Neutrophil (primary cell): ENCODE results near the gene NEGR1.

ENCODE experiments used
- H3K27ac ChIP-seq: fragments of 200-600 bp; sonication (generic); 2 replicates; pipeline ENCODE4 v1.5.1; 2016; ENCODE audit warnings: mild to moderate bottlenecking, moderate library complexity
- H3K27me3 ChIP-seq: fragments of 200-600 bp; sonication (generic); 2 replicates; pipeline ENCODE4 v1.6.0; 2016; ENCODE audit warnings: mild to moderate bottlenecking
- H3K36me3 ChIP-seq: fragments of 200-600 bp; sonication (generic); 2 replicates; pipeline ENCODE4 v1.5.1; 2017
- H3K4me1 ChIP-seq, 2 experiments: fragments of 200-600 bp in 1 of 2; sonication (generic) in 1 of 2; 1 replicate in 1 of 2; 2 replicates in 1 of 2; pipeline versions ENCODE4 v1.5.1 to v1.6.1; 2013 to 2016; ENCODE audit warnings: low read depth in 1 of 2, low read length in 1 of 2, mild to moderate bottlenecking in 1 of 2, moderate library complexity in 1 of 2; ENCODE audit not compliant: control insufficient read depth in 1 of 2, insufficient read depth in 1 of 2
- H3K4me3 ChIP-seq, 2 experiments: fragments of 200-600 bp in 1 of 2; sonication (generic) in 1 of 2; 1 replicate in 1 of 2; 2 replicates in 1 of 2; pipeline ENCODE4 v1.5.1; 2013 to 2016; ENCODE audit warnings: low read depth in 1 of 2, low read length in 1 of 2, mild to moderate bottlenecking in 1 of 2, moderate library complexity in 1 of 2
- H3K9me3 ChIP-seq: fragments of 200-600 bp; sonication (generic); 2 replicates; pipeline ENCODE4 v1.5.1; 2016
- CTCF ChIP-seq: fragments of 200-600 bp; sonication (generic); IDR thresholded peaks from 2 replicates; pipeline ENCODE4 v1.5.1; 2016; ENCODE audit warnings: antibody characterized with exemption

Gene NEGR1

DNA sequence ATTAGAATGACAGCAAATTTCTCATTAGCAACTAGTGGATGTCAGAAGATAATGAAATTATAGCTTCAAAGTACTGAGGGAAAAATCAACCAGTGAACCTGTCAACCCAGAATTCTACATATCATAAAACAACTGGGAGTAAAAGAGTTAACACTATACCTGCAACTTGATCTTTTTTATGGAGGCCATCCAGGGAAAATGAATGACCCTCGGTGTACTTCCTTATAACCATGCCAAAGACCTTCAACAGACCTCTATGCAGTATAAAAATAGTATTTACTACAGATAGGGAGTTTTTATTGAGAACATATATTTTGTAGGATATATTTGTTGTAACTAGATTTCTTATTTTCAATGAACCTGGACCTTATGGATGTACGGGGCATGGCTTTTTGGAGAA, 809.0 kb downstream of the NEGR1 start:
- no peaks in the 10 kb centered on the region for H3K9me3 ChIP-seq
- no peaks in the 10 kb centered on the region for H3K4me1 ChIP-seq
- no peaks in the 10 kb centered on the region for H3K36me3 ChIP-seq
- H3K4me3 ChIP-seq: no peak overlapping the region
- no peak for TF ChIP-seq CTCF
- H3K27me3 ChIP-seq: no peaks in the 10 kb centered on the region
- no peak overlapping the region for H3K27ac ChIP-seq

GRCh38 chr1:71465093-71465492, 817.2 kb downstream of the NEGR1 start:
- Histone ChIP-seq H3K36me3 (no peaks in the 10 kb centered on the region), H3K4me1 (no peaks in the 10 kb centered on the region), H3K27me3 (no peaks in the 10 kb centered on the region), H3K4me3 (no peak overlapping the region), H3K27ac (no peak overlapping the region), H3K9me3 (no peaks in the 10 kb centered on the region)
- no peak for TF ChIP-seq CTCF

DNA sequence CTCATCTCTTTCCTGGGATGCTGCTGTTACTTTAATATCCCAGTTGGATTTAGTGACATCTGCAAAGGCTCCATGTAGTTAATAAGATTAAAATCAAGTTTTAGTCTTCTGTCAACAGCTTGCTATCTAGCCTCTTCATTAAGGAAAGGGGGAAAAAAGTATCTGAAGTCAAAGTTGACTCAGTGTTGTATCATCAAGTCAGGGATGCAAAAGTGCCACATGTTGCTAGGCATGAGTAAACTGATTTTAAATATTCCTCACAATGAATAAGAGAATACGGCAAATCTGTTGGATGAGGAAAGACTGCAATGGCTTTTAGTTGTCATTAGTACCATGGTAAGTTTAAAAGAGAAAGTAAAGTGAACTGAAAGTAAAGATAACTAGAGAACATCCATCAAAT, 818.3 kb downstream of the NEGR1 start:
- Histone ChIP-seq H3K4me3 (no peak overlapping the region), H3K27me3 (no peaks in the 10 kb centered on the region)

DNA sequence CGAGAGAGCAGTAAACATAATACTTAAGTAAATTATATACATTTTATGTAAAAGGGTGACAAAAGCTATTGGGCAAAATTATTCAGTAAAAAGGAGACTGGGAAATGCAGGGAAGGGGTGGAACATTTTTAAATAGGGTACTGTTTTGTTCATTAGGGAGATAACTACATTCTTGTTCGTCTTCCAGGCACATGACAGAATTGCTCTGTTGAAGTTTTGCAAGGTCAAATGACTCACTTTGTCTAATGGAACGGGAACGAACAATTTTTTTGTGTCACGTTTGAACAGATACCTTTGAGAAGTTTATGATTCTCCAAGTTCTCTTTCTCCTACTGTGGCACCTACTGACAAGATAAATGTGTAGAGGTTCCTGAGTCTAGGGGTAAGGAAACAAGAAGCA, 819.2 kb downstream of the NEGR1 start:
- H3K27me3 ChIP-seq: no peaks in the 10 kb centered on the region
- H3K27ac ChIP-seq: no peak overlapping the region
- H3K4me3 ChIP-seq: no peak overlapping the region
- H3K4me1 ChIP-seq: no peaks in the 10 kb centered on the region
- no peaks in the 10 kb centered on the region for H3K36me3 ChIP-seq
- no peaks in the 10 kb centered on the region for H3K9me3 ChIP-seq
- TF ChIP-seq CTCF: no peak

More for the DNA sequence above, 818.3 kb downstream of the NEGR1 start:
- Histone ChIP-seq H3K4me1 (no peaks in the 10 kb centered on the region), H3K36me3 (no peaks in the 10 kb centered on the region), H3K9me3 (no peaks in the 10 kb centered on the region), H3K27ac (no peak overlapping the region)
- TF ChIP-seq CTCF: no peak

- H3K4me3 ChIP-seq: no peak overlapping the region
- no peak overlapping the region for H3K27ac ChIP-seq
- H3K27me3 ChIP-seq: no peaks in the 10 kb centered on the region
- no peak for TF ChIP-seq CTCF
- no peaks in the 10 kb centered on the region for H3K4me1 ChIP-seq
- H3K9me3 ChIP-seq: no peaks in the 10 kb centered on the region
- H3K36me3 ChIP-seq: no peaks in the 10 kb centered on the region
Measured at GRCh38 chr1:71462247-71462646, 820.1 kb downstream of the NEGR1 start.

DNA sequence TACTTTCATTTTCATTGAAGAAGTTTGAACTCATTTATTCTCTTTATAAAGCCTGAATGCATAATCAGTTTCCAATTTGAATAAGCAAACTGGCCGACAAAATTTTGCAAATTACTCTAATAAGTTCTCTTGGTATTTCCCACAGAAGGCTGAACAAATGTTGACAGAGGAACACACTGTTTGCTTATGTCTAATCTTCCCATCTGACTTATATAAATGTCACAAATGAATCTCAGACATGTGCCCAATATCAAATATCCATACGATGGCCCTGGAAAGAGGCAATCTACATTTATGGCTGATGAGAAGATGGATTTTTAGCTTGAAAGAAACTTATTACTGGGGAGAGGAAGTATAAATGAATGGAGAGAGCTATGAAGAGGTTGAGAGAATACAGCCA, 820.9 kb downstream of the NEGR1 start:
- H3K27ac ChIP-seq: no peak overlapping the region
- no peak overlapping the region for H3K4me3 ChIP-seq
- no peaks in the 10 kb centered on the region for H3K27me3 ChIP-seq
- no peaks in the 10 kb centered on the region for H3K36me3 ChIP-seq
- no peaks in the 10 kb centered on the region for H3K9me3 ChIP-seq
- H3K4me1 ChIP-seq: no peaks in the 10 kb centered on the region
- no peak for TF ChIP-seq CTCF
